ENCODE measurements around the gene TGFBR3. TPM values are rescaled to one million over a fixed set of nuclear protein-coding genes. Genes with fewer than 3 reads are reported as not detected.
"Not testable (repeated sequence)": the region's sequence is repeated elsewhere in the genome, so short reads cannot be mapped to it uniquely, and the experiment has no call there.

TGFBR3 gene
- total RNA-seq, 1 donor from 2014 or later = 10.0 TPM

DNA sequence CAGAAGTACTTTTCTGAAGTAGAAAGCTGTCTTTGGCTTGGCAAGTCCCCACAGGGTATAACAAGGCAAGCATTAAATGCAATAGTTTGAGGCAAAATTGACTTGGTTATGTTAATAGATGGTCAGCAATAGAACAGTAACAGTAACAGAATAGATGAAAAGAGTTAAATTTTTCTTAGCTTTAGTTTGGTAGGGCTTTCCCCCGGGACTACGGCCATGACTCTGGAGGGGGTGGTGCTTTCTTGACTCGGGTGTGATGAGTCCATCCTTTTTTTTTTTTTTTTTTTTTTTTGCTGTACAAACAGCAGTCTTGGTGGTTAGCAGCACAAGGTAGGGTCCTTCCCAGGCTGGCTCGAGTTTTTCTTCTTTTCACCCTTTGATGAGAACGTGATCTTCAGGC, 219.3 kb downstream of the TGFBR3 start:
- not testable (repeated sequence) for DNase-seq (ENCODE audit: extremely low read depth, low read depth, low spot score)

DNA sequence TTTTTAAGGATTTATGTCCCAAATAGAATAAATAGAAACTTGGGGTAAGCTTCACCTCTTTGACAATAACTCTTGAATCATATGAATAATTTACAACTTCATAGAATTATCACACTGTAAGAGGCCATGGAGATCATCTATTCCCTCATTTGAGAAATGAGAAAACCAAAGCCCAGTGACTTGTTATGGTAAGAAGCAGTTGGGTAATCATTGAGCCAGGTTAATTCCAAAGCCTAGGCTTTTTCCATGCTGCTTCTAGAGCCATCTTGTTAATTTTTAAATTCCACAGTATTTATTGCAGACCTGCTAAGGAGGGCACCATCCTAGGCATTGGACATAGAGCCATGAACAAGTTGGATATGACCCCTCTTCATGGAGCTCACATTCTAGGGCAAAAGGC, 224.8 kb downstream of the TGFBR3 start:
- DNase-seq (ENCODE audit: extremely low read depth, low read depth, low spot score) = no peak

DNA sequence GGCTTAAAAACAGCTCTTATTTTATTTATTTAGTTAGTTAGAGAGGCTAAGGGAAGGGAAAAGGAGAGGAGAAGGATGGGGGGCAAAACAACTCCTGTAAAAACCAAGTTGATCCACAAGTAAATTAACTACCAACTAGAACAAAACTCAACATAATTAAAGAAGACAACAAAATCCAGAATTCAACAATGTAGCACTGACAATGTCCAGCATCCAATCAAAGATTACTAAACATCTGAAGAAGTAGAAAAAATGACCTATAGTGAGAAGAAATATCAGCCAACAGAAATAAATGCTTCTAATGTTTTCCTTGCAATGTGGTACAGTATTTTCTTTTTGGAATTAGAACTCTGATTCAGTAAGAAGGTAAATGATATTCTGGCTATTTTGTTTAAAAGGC, 225.2 kb downstream of the TGFBR3 start:
- DNase-seq (ENCODE audit: extremely low read depth, low read depth, low spot score) = no peak

DNA sequence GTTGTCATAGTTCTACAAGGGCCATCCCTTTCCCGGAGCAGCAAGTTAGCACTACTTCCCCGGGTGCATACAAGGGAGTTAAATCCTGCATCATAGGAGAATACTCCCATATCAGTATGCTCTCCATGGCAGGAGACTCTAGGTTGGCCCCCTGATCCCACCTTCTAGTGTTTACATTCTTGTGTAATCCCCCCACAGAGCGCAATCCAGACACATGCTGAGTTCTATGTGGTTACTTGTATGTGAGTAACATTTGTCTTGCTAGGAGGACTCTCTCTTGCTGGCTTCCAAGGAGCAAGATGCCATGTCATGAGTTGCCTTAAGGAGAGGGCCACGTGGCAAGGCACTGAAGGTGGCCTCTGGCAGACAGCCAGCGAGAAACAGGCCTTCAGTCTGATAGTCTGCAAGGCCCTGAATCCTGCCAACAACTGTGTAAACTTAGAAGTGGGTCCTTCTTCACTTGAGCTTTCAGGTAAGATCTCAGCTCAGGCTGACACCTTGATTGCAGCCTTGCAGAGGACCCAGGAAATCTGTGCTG, 230.0 kb downstream of the TGFBR3 start:
- no peak for DNase-seq (ENCODE audit: extremely low read depth, low read depth, low spot score)

DNA sequence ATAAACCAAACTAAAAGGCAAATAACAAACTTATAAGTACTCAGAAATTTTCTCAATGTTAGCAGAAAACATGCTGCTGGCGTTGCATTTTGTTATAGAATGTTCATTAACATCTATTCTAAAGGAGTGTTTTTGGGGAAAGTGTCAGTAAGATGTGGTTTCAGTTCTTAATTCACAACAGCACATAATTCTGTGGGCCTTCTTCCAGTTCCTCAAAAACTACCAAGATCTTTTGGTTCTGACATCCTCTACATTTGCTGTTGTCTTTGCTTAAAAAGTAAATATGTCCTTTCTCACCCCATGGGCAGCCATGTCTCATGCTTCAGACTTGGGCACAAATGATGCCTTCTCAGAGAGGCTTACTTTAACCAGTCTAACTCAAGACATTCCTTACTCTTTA, 232.8 kb downstream of the TGFBR3 start:
- DNase-seq (ENCODE audit: extremely low read depth, low read depth, low spot score) = no peak

DNA sequence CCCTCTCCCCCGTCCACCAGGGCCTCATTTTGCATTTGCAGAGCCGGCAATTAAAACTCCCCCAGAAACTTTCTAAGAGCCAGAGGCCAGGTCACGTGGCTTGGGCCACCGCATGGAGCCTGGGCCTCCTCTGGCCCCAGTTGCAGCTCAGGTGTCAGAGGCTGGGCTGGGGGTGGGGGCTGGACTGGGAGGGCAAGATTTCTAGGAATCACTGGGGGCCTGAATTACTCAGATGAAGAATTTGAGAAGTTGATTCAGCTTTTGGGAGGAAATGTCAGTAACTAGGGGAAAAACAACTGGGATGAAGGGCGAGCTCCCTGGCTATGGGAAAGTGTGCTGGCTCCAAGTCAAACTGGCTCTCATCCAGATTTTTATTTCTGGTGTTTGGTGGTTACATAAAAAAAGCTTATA, 234.3 kb downstream of the TGFBR3 start:
- no peak for DNase-seq (ENCODE audit: extremely low read depth, low read depth, low spot score)

DNA sequence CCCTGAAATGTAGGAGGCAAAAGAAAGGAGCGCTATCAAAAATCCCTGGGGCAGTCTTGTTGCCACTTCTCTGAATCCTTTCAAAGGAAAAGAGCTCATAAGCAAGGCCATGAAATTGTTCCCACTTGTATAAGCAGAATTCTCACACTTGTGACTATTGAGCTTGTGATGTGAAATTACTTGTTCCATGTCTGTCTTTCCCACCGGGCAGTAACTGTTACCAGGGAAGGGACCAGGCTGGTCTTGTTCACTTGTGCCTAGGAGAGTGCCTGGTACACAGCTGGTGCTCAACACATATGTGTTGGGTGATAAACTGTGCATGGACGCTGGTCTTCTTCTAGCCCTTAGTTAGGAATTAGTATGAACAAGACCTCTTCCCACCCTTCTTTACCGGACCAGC, 234.7 kb downstream of the TGFBR3 start:
- no peak for DNase-seq (ENCODE audit: extremely low read depth, low read depth, low spot score)

DNA sequence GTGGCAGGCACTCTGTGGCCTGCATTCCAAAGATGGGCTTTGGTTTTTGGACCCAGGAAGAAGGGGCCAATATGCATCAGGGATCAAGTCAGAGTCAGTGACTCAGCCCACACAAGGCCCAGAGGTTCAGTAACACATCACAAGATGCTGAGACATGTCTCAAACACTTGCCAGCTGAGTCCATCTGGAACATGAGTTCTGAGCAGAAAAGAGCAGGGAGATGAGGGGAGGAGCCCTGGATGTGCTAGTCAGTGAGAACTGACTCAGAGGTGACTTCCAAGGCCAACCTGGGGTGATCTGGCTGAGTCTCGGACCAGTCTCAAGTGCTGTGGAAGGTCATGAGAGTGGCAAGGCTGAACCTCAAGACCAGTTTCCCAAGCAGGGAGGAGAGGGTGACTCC, 235.2 kb downstream of the TGFBR3 start:
- no peak for DNase-seq (ENCODE audit: extremely low read depth, low read depth, low spot score)

DNA sequence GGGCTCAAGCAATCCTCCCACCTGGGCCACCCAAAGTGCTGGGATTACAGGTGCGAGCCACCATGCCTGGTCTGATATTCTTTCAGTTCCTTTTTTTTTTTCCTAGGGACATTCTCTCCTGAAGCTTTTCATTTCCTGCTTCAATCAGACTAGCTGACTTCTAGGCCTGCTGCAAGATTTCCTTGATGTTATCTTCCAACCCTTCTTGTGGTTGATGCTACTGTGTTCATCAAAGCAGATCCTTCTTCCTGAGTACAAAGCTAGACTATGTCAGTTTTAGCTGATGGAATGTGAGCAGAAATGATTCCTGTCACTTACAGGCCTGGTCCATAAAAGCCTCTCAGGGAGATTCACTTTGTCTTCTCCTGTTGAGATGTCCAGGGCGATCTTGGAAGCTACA, 238.9 kb downstream of the TGFBR3 start:
- DNase-seq (ENCODE audit: extremely low read depth, low read depth, low spot score) = no peak

DNA sequence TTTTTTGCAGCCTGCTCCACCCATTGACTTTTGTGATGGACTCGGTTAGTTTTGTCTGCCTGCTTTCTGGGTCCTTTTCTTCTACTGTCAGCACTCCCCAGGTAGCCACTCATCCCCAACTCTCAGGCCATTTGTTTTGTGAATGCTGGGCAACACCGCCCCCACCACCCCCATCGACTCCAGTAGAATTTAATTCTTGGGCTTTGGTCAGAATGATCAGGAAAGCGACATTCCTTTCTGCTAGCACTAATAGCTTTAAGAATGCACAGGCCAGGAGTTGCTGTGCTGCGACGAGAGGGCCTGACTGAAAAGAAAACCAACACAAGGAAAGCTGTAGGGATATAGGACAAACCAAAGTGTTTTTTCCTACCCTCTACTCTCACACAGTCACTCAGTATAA, 240.9 kb downstream of the TGFBR3 start:
- no peak for DNase-seq (ENCODE audit: extremely low read depth, low read depth, low spot score)

DNA sequence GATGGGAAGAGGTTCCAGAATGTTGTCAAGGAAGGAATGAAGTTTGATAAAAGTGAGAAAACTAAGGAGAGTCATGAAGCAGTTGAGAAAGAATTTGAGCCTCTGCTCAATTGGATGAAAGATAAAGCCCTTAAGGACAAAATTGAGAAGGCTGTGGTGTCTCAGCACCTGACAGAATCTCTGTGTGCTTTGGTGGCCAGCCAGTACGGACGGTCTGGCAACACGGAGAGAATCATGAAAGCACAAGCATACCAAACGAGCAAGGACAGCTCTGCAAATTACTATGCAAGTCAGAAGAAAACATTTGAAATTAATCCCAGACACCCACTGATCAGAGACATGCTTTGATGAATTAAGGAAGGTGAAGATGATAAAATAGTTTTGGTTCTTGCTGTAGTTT, 242.5 kb downstream of the TGFBR3 start:
- no peak for DNase-seq (ENCODE audit: extremely low read depth, low read depth, low spot score)

DNA sequence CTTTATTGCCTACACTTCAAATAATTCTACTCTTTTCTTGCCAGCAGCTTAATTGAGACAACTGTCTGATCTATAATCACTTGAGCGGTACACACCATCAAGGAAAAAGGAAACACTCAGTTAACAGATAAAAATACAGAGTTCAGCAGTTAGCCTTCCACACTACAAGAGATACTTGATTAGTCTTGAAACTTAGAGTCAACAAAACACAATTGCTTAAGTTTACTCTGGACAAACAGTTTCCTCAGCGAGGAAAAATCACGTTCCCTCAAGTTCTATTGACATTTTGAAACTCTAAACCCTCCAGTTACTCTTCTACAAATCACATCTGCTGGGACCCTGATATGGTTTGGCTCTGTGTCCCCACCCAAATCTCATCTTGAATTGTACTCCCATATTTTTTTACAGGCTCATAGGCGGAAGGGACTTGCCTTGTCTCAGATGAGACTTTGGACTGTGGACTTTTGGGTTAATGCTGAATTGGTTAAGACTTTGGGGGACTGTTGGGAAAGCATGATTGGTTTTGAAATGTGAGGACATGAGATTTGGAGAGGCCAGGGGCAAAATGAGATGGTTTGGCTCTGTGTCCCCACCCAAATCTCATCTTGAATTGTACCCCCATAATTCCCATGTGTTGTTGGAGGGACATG, 244.9 kb downstream of the TGFBR3 start:
- no peak for DNase-seq (ENCODE audit: extremely low read depth, low read depth, low spot score)

DNA sequence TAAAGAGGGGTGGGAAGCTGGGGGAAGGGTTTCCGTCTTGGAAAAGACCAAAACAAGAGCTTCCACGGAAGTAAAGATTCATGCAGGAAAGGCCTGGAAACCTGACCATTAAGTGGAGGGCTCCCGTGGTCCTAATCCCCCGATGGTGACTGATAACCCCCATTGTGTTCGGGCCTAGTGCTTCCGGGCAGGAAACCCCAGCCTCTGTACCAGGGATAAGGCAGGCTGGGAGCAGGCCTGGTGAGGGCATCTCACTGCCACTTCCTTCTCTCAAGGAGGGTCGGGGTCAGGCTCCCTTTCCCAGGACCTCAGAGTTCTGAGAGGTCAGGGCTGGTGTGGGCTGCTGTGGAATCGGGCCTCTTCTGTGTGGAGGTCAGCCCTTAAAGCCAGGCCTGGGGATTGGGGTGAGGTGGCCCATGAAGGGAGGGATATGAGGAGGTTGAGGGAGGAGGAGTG, 248.4 kb downstream of the TGFBR3 start:
- DNase-seq (ENCODE audit: extremely low read depth, low read depth, low spot score) = peak; percentile 73

DNA sequence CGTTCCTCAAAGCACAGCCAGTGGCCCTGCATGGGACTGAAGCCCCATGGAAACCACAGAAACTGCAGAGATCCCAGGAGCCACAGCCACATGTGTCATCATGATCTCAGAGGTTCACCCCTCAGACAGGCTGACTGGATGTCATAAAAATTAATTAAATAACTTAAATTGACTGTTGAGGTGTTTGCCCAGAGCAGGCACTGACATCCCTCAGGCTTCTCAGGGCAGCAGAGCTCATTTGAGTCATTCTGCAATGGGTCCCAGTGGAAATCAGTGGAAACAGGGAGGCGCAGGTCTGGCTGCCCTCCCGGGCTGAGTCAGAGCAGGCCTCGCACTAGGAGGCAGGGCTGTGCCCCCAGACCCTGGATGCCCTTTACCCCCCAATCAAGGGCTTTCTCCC, 250.2 kb downstream of the TGFBR3 start:
- DNase-seq (ENCODE audit: extremely low read depth, low read depth, low spot score) = no peak

DNA sequence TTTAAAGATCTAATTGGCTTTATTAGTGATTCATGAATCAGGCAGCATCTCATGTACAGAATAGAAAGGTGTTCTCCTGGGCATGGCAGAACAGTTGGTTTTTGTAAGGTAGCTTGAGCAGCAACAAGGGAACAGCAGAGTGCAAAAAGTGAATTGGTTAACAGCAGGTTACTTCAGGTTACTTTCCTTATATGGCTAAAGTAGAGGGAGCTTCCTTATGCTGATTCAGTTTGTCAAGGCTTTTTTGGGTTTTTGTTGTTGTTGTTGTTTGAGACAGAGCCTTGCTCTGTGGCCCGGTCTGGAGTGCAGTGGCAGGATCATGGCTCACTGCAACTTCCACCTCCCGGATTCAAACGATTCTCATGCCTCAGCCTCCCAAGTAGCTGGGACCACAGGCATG, 252.5 kb downstream of the TGFBR3 start:
- no peak for DNase-seq (ENCODE audit: extremely low read depth, low read depth, low spot score)

DNA sequence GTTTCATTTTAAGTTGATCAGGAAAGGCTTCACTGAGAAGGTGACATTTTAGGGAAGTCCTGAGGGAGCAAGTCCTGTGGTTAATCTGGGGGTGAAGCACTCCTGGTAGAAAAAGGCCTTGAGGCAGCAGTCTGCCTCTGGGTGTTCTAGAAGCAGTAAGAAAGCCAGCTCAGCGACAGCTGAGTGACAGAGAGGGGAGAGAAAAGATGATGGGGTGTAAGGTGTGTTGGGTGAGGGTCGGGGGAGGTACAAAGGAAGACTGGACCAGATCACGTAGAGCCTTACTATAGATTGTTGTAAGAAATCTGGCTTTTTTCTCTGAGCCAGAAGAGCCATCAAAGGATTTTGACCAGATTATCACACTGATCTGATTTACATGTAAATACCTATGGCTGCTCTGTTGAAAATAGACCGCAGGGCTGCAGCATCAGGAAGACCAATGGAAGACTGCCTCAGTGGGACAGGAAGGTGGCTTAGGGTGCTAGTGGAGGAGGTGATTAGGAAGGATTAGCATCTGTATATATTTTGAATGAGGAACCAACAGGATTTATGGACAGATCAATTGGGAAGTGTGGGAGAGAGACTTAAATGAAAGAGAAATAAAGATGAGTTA, 254.1 kb downstream of the TGFBR3 start:
- DNase-seq (ENCODE audit: extremely low read depth, low read depth, low spot score) = no peak

DNA sequence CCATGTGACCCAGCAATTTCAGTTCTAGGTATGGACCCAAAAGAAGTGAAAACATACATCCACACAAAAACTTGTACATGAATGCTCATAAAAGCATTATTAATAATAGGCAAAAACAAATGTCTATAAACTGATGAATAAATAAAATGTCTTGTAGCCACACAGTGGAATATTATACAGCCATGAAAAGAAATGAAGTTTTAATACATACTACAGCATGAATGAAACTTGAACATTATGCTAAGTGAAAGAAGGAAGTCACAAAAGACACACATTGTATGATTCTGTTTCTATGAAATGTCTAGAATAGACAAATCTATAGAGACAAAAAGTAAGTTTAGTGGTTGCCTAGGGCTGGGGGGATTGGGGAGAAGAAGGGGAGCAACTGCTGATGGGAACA, 255.1 kb downstream of the TGFBR3 start:
- no peak for DNase-seq (ENCODE audit: extremely low read depth, low read depth, low spot score)

Other genes starting within 250 kb of the TGFBR3 start
- gene BRDT, start 63.2 kb upstream of the TGFBR3 start, total RNA-seq = not detected in 2 replicates
- 19.6 and 20.9 TPM in 2 replicates for gene EPHX4, start 143.8 kb upstream of the TGFBR3 start, total RNA-seq
- gene SETSIP, start 189.3 kb upstream of the TGFBR3 start, total RNA-seq = not detected in 2 replicates
- gene BTBD8, start 194.2 kb upstream of the TGFBR3 start, total RNA-seq = 1.9 and 2.4 TPM in 2 replicates

All from glomerular endothelial cell (primary cell).